GM19438 (cell line): ENCODE data around the gene NR2F1-AS1.
"Not testable (repeated sequence)": the region's sequence is repeated elsewhere in the genome, so short reads cannot be mapped to it uniquely, and the experiment has no call there.

Experiments
- ATAC-seq: cut with Tn5 transposase; IDR thresholded peaks from one replicate; pipeline ENCODE4 v1.9.1; 2021; ENCODE audit warnings: low read depth; ENCODE audit not compliant: unreplicated experiment

Gene NR2F1-AS1

GRCh38 chr5:93557021-93557604 lies 23.9 kb downstream of the NR2F1-AS1 start:
- no peak for ATAC-seq

GRCh38 chr5:93549594-93549993 lies 31.4 kb downstream of the NR2F1-AS1 start:
- not testable (repeated sequence) for ATAC-seq

GRCh38 chr5:93545872-93546271 lies 35.1 kb downstream of the NR2F1-AS1 start:
- ATAC-seq: no peak

- no peak for ATAC-seq
Observed at GRCh38 chr5:93532370-93532769, 48.6 kb downstream of the NR2F1-AS1 start.

- not testable (repeated sequence) for ATAC-seq
Observed at GRCh38 chr5:93521815-93522214, 59.2 kb downstream of the NR2F1-AS1 start.

GRCh38 chr5:93519740-93520139 lies 61.3 kb downstream of the NR2F1-AS1 start:
- ATAC-seq: no peak

GRCh38 chr5:93517828-93518227 lies 63.2 kb downstream of the NR2F1-AS1 start:
- ATAC-seq: no peak

GRCh38 chr5:93513298-93513697 lies 67.7 kb downstream of the NR2F1-AS1 start:
- no peak for ATAC-seq

- ATAC-seq: no peak
Observed at GRCh38 chr5:93512799-93513198, 68.2 kb downstream of the NR2F1-AS1 start.

GRCh38 chr5:93511445-93511844 lies 69.6 kb downstream of the NR2F1-AS1 start:
- ATAC-seq: no peak

GRCh38 chr5:93510626-93511380 lies 70.2 kb downstream of the NR2F1-AS1 start:
- no peak for ATAC-seq

GRCh38 chr5:93505553-93505952 lies 75.5 kb downstream of the NR2F1-AS1 start:
- not testable (repeated sequence) for ATAC-seq

- ATAC-seq: no peak
Observed at GRCh38 chr5:93503598-93504067, 77.4 kb downstream of the NR2F1-AS1 start.

- no peak for ATAC-seq
Observed at GRCh38 chr5:93497096-93497495, 83.9 kb downstream of the NR2F1-AS1 start.

- no peak for ATAC-seq
Observed at GRCh38 chr5:93479982-93480509, 101.0 kb downstream of the NR2F1-AS1 start.

GRCh38 chr5:93477816-93478215 lies 103.2 kb downstream of the NR2F1-AS1 start:
- no peak for ATAC-seq

- no peak for ATAC-seq
Observed at GRCh38 chr5:93476251-93476742, 104.7 kb downstream of the NR2F1-AS1 start.

GRCh38 chr5:93462916-93463315 lies 118.1 kb downstream of the NR2F1-AS1 start:
- ATAC-seq: no peak

- ATAC-seq: no peak
Observed at GRCh38 chr5:93461756-93462155, 119.3 kb downstream of the NR2F1-AS1 start.

GRCh38 chr5:93460286-93460685 lies 120.7 kb downstream of the NR2F1-AS1 start:
- ATAC-seq: no peak

GRCh38 chr5:93456796-93457195 lies 124.2 kb downstream of the NR2F1-AS1 start:
- ATAC-seq: not testable (repeated sequence)

GRCh38 chr5:93454896-93455295 lies 126.1 kb downstream of the NR2F1-AS1 start:
- ATAC-seq: no peak
